CD4-positive, alpha-beta T cell treated with Interleukin-4 for 1 hour (primary cell): Measurements from ENCODE around the gene CPNE1.
"Not testable (repeated sequence)": the region's sequence is repeated elsewhere in the genome, so short reads cannot be mapped to it uniquely, and the experiment has no call there.

Source experiments
- DNase-seq, 2 donors: peaks; one replicate each; pipeline ENCODE4 v3.0.0-alpha.2; 2020 to 2022

Gene CPNE1

DNA sequence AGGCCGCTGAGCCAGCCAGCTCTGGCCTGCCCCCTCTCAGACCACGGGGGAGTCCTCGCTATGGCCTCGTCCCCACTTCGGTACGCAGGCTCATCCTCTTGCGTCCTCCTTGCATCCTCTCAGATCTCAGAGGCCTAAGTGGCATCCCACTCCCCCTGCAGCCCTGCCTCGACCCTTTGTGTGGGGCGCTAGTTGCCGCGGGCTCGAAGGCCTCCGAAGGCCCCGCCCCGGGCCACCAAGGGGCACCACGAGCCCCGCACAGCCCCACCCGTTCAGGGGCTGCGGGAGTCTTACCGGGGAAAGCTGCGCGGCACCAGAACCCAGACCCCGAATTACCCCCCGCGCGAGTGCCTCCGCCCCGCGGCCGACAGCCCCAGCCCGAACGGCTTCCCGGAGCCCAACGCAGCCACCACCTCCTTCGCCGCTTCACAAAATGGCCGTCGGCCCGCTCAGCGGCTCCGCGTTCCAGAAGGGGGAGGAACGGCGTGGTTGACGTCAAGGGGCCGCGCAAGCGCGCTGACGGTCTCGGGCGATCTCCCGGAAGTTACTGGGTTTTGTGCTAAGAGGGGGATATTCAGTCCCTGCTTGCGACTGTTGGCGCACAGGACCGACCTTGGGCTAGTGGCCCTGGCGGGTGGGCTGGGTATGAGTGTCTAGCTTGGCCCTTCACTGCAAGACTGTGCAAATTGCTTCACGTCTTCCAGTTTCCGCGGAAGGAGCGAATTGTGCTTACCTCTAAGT is at the start of gene CPNE1, which contains the start of gene RBM12:
Gene CPNE1, minus strand, starts transcription at position 435 of the 741 bp plus-strand sequence. CDS start 31,977 bp downstream, outside the sequence.
Gene RBM12, minus strand, starts transcription at position 435 of the 741 bp plus-strand sequence. CDS start 9,578 bp downstream, outside the sequence.
- DNase-seq, result peak; percentile 94 to 95

DNA sequence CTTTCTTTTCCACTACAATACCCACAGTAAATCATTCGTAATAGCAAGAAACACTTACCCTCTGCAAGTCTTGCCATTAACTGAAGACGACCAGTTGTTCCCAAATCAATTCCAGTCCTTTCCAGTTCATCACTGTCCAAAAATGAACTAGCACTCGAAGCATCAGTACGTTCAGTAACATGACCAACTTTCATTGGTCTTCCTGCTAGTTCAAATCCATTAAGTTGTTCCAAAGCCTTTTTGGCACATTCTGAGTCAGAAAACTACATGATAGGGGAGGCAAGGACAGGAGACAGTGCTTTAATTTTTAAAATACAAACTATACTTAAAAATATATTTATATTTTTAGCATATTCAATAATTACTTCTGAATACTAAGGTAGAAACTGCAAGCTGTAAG is 49.4 kb upstream of the CPNE1 start:
- no peak for DNase-seq

- not testable (repeated sequence) for DNase-seq
Observed at GRCh38 chr20:35713120-35713519, 48.4 kb upstream of the CPNE1 start.

DNA sequence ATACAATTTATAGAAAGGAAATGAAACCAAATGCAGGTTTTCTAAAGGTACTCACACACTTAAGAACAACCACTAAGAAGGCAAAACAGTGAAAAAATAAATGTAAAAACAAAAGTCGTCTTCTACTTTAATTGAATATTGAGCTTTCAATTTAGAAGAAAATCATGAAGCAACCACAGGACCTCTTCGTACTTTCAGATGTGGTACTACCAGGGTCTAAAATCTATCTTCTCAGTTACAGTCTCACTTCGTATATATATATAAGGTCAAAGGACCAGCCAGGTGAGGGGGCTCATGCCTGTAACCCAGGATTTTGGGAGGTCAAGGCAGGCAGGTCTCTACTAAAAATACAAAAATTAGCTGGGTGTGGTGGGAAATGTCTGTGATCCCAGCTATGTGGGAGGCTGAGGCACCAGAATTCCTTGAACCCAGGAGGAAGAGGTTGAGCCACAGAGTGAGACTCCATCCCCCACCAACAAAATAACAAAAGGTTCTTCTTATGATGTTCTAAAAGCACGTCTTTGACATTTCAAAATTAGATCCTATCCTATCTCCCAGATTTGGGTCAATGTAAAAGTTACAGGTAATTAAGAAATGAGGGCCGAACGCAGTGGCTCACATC is 47.0 kb upstream of the CPNE1 start:
- no peak for DNase-seq

- DNase-seq, result no peak
Observed at GRCh38 chr20:35710884-35711587, 46.3 kb upstream of the CPNE1 start.

- no peak for DNase-seq
Observed at GRCh38 chr20:35710039-35710438, 45.3 kb upstream of the CPNE1 start.

DNA sequence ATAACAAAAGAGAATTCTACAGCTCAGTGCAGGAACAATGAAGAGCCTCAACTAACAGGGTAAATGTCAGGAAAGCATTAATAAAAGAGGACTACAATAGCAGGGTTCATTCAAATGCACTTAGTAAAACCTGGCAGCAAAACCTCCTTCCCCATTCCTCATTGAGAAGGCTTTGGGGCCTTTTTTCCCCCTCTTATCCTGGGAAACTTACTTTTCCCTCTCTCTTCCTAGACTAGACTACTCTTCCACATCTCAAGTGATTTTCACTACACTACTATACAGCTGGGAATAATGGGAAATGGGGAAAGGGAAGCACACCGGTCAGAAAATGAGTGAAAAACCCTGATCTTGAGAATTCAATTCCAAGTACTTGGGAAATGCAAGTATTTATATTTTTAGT is 44.6 kb upstream of the CPNE1 start:
- DNase-seq, result no peak

DNA sequence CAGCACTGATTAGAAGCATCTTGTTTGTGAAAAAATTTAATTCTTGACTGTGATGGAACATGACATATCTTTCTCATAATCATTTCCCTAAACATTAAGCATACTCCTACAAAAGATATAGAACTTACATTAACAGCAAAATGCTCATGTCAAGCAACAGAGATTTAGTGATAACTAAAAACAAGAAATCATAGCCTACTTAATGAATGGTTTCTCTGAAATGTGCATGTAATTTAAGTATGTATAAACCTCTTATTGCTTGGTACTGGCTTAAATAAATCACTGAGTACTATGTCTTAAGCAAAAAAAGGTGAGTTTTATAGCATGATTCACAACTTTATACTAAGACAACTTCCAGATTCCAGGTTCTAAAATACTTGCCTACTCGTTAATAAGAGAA is 43.8 kb upstream of the CPNE1 start:
- DNase-seq, result no peak

DNA sequence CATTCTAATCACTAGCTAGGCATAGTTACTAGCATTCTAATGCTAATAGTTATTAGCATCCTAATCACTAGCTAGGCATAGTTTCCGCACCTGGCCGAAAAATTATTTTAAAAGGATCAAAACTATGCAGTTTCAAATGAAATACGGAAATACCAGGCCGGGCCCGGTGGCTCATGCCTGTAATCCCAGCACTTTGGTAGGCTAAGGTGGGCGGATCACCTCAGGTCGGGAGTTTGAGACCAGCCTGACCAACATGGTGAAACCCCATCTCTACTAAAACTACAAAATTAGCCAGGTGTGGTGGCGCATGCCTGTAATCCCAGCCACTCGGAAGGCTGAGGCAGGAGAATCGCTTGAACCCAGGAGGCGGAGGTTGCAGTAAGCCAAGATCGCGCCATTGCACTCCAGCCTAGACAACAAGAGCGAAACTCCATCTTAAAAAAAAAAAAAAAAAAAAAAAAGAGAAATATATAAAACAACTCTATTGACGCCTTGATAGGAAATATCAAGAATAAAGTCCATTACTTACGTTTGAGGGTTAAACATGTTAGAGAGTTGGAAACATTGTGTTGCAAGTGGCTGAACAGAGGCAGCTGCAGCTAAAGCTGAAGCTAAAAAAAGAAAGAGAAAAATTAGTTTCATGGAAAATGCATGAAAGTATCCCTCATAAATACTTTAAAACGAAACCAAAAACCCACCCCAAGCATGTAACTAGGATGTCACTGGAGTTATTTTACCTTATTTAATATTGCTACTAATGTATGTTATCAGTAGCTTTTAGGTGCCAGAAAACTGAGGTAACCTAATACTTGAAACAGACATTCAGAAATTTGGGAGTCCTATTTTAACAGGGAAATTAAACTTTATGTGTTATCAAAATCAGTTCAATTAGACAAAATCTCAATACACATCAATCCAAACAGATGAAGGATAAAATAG is 42.2 kb upstream of the CPNE1 start:
- DNase-seq, result not testable (repeated sequence)

DNA sequence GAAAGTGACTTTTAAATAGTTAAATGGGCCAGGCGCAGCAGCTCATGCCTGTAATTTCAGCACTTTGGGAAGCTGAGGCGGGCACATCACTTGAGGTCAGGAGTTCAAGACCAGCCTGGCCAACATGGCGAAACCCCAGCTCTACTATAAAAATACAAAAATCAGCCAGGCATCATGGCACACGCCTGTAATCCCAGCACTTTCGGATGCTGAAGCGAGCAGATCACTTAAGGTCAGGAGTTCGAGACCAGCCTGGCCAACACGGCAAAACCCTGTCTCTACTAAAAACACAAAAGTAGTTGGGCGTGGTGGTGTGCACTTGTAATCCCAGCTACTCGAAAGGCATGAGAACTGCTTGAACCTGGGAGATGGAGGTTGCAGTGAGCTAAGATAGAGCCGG is 41.2 kb upstream of the CPNE1 start:
- not testable (repeated sequence) for DNase-seq

GRCh38 chr20:35704514-35705261 is 40.0 kb upstream of the CPNE1 start:
- DNase-seq, result no peak

DNA sequence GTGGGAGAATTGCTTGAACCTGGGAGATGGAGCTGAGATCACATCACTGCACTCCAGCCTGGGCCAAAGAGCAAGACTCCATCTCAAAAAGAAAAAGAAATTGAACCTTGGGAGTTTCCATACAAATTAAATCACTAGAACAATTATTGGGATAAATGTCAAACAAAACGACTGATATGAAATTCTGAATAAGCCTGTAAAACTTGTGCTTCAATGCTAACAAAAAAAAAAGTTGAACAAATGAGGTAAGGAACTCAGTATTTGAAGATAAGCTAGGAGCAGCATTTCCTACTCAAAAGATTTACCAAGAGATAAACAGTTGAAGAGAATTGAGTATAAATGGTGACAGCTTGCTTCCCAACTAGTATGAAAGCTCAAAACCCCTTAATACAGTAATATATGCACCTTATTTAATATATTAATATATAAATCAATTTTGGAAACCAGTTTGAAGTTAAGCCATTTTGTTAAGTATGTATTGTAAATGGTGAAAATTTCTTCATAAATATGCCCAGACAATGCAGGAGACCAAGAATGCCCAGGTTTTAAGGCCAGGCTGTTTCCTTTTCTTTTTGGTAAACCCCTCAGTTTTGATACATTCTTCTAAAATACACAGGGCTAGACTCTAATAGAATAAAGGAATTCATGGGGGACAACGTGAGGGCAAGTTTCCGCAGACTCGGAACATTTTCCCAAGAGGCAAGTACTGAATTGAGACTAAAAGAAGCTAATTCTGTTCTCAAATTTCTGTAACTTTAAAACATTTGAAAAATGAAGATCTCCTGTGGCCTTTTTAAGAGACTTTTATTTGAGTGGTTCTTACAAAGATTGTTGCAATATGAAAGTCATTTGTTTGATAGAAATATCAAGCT is 38.4 kb upstream of the CPNE1 start:
- DNase-seq, result no peak

- DNase-seq, result no peak
Observed at GRCh38 chr20:35702051-35702823, 37.5 kb upstream of the CPNE1 start.

DNA sequence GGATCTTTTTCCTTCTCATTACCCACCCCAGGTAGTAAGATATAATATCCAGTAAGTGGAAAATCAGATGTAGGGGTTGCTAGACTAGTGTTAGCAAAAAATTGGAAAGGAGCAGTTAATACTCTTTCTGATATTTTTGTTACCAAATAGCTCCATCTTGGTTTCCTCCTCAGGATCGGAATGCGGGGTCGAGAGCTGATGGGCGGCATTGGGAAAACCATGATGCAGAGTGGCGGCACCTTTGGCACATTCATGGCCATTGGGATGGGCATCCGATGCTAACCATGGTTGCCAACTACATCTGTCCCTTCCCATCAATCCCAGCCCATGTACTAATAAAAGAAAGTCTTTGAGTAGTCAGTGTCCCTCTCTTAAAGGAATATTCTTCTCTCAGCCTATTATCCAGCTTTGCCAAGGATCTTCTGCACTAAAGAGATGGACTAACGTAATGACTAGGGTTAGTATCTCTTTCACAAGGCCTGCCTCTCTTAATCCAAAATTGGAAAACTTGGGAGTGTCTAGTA is 36.0 kb upstream of the CPNE1 start:
- DNase-seq, result no peak

DNA sequence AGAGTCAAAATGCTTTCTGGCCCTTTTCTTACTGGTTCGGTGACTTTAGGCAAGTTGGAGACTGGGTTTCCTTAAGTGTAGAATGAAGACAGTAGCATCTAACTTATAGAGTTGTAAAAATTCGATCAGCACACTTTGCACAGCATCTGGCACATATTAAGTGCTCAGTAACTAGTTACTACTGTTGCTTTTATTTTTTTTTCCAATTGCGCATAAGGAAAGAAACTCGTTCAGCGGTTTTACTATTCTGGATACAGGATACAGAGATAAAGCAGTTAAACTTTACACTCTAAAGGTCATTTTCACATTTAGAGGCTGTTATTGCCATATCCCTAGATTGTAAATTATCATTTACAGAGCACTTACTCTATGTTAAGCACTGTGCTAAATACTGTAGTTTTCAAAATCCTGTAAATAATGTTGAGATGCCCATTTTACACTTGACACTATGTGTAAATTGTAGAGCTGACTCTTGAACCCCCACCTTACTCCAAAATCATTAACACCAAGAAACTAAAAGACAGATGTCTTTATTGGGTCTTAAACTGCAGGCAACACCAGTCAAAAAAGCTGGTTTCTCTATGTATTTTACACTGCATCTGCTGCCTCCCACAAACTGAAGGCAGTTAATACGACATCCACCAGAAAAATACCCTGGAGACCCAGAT is 35.4 kb upstream of the CPNE1 start:
- DNase-seq, result no peak

DNA sequence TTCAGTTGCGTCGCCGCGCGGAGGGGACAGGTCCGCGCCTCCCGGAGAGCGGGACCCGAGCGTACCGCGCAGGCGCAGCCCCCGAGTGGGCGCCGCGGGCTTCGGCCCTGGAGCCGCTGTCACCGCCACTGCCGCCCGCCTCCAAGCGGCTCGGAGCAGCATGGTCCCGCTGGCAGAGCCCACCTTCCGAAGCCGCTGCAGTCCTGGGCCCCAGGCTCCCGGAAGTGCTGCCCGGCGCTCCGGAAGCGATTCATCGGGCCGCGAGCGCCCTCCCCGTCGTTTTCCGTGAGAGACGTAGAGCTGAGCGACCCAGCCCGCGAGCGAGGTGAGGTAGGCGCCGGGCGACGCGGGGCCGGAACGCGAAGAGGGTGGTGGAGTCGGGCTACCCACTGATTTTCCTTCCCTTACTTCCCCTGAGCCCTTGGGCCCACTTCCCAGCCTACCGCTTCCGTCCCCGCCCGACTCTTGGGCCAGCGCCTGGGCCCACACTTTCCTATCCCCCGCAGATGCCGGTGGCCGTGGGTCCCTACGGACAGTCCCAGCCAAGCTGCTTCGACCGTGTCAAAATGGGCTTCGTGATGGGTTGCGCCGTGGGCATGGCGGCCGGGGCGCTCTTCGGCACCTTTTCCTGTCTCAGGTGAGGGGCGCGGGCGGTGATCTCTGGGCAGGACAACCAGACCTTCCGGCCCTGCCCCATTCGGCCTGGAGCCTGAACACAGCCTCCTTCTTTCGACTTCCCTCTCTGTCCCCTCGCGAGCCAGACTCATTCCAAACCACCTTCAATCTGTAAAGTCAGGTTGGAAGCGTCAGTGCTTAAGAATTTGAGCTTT is 34.6 kb upstream of the CPNE1 start, which contains the start of the genes NFS1 and ROMO1:
Gene NFS1, minus strand, starts transcription at position 226 of the 830 bp plus-strand sequence. Its CDS starts 64 bp downstream, at position 162.
Gene ROMO1, plus strand, starts transcription at position 279 of the 830 bp plus-strand sequence. Its CDS starts 228 bp downstream, at position 507.
- peak; percentile 88 to 89 for DNase-seq

DNA sequence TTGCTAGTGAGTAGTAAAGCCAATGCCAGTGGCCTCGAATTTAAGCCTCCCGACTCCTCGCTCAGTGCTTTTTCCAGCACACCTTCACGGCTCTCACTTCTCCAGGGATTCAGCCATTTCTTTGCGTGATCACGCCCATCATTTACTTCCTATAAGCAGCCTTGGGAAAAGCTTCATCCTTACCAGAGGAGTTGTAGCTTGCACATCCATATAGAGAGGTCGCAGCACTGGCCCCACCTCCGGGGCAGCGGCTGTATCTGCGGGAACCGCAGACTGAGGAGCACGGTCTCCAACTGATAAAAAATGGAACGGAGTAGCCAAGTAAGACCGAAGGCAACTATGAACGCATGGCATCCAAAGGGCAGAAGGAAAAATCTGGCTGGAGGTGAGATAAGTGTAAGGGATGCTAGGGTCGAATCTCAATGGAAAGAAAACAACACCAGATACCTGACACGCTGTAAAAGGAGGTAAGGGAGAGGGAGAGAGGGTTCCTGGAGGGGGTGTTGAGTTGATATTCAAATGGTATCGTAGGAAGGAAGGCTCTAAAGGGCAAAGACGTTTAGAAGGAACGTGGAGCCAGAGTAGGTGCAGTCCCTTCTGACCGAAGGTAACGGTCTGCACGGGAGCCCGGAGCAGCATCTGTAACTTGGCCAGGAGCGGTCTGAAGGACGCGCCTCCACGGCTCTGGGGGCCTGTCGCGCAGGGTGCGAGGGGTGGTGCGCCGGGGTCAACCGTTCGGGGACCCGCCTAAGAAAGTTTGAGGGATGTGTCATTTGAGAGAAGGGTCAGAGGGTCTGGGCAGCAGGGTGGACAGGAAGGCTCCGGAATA is 33.8 kb upstream of the CPNE1 start:
- no peak for DNase-seq
